Stimulated activated naive CD4-positive, alpha-beta T cell (primary cell): ENCODE results near the gene SMYD3.

ENCODE experiments used
- DNase-seq, 6 experiments: peaks; one replicate each; lab custom pipeline; 2025; lab: John Stamatoyannopoulos, UW

Gene SMYD3

GRCh38 chr1:246306415-246307037 lies 200.6 kb downstream of the SMYD3 start:
- DNase-seq: no peak

GRCh38 chr1:246304484-246305259 lies 202.4 kb downstream of the SMYD3 start:
- DNase-seq: no peak

- no peak for DNase-seq
Observed at GRCh38 chr1:246302711-246303317, 204.3 kb downstream of the SMYD3 start.

- no peak for DNase-seq
Observed at GRCh38 chr1:246302251-246302625, 204.8 kb downstream of the SMYD3 start.

GRCh38 chr1:246301553-246302250 lies 205.4 kb downstream of the SMYD3 start:
- no peak for DNase-seq

- DNase-seq: no peak
Observed at GRCh38 chr1:246300626-246301549, 206.2 kb downstream of the SMYD3 start.

GRCh38 chr1:246297279-246298265 lies 209.5 kb downstream of the SMYD3 start:
- no peak for DNase-seq

- no peak for DNase-seq
Observed at GRCh38 chr1:246295968-246296367, 211.1 kb downstream of the SMYD3 start.

GRCh38 chr1:246295340-246295739 lies 211.7 kb downstream of the SMYD3 start:
- no peak for DNase-seq

GRCh38 chr1:246294263-246294662 lies 212.8 kb downstream of the SMYD3 start:
- no peak for DNase-seq

GRCh38 chr1:246293366-246294121 lies 213.5 kb downstream of the SMYD3 start:
- DNase-seq: no peak

GRCh38 chr1:246292571-246292970 lies 214.5 kb downstream of the SMYD3 start:
- no peak for DNase-seq

- DNase-seq: no peak
Observed at GRCh38 chr1:246291127-246291526, 216.0 kb downstream of the SMYD3 start.

GRCh38 chr1:246283771-246284410 lies 223.2 kb downstream of the SMYD3 start:
- DNase-seq: no peak

GRCh38 chr1:246281639-246282038 lies 225.4 kb downstream of the SMYD3 start:
- no peak for DNase-seq

GRCh38 chr1:246281195-246281594 lies 225.9 kb downstream of the SMYD3 start:
- no peak for DNase-seq

- DNase-seq: no peak
Observed at GRCh38 chr1:246280551-246280950, 226.5 kb downstream of the SMYD3 start.

- DNase-seq: no peak
Observed at GRCh38 chr1:246279402-246279801, 227.7 kb downstream of the SMYD3 start.

- DNase-seq: no peak
Observed at GRCh38 chr1:246278371-246278770, 228.7 kb downstream of the SMYD3 start.
